ENCODE data around the gene DNAJC13. TPM values are rescaled to one million over a fixed set of nuclear protein-coding genes. Genes with fewer than 3 reads are reported as not detected.

DNAJC13 gene
- total and polyA plus RNA-seq, 8 donors: 6.5 to 197 (median 46.8) TPM

DNA sequence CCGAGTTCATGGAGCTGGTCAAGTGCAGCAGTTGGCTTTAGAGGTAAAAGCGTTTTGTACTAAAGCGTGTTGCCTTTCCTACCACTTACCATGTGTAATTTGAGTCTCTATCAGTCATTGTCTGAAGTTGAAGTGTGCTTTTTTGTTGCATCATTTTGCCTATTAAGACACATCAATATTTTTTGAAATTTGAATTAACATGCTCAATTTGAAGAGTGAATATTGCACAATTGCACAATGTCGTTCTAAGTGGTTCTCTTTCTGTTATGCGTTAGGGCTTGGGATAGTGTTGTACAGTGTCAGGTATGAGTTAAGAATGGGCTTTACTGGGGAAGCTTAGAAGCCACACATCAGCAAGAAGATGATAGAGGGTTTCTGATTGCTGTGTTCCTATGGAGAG is 95.8 kb downstream of the DNAJC13 start:
- WGBS, 5 donors: 96 to 98% (median 97%) methylated on average over 5 of the region's 5 CpGs
- peaks cover 52 to 100% (median 99%) of the 10 kb centered on the region in 4 donors for H3K36me3 ChIP-seq
- intact Hi-C loops (cut with DNase I; ENCODE audit: low total_unique reads): no loop called here

DNA sequence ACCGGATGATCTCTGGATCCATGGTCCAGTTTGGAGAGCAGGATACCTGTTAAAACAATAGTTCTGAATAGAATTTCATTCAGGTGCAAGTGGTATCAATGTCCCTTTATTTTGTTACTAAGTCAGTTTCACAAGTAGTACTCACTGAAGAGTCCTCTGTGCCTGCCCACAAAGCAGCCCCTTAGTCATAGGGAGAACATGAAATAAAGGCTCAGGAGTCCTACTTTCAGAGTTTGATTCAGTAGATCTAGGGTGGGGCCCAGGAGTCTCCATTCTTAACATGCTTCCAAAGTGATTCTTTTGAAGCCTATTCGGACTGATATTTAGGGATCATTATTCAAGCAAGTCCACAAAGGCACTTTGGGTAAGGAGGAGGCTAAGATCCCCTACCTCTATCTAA is 100.0 kb downstream of the DNAJC13 start:
- 92 to 97% (median 95%) methylated on average over 2 of the region's 2 CpGs for WGBS, 5 donors

More for the DNA sequence above, 95.8 kb downstream of the DNAJC13 start:
- no peaks in the 10 kb centered on the region for H3K9me3 ChIP-seq
- no peak for DNase-seq
- TF ChIP-seq POLR2AphosphoS5 (IDR thresholded peaks at IDR 0.05): no peak
- TF ChIP-seq, protein P1, sequence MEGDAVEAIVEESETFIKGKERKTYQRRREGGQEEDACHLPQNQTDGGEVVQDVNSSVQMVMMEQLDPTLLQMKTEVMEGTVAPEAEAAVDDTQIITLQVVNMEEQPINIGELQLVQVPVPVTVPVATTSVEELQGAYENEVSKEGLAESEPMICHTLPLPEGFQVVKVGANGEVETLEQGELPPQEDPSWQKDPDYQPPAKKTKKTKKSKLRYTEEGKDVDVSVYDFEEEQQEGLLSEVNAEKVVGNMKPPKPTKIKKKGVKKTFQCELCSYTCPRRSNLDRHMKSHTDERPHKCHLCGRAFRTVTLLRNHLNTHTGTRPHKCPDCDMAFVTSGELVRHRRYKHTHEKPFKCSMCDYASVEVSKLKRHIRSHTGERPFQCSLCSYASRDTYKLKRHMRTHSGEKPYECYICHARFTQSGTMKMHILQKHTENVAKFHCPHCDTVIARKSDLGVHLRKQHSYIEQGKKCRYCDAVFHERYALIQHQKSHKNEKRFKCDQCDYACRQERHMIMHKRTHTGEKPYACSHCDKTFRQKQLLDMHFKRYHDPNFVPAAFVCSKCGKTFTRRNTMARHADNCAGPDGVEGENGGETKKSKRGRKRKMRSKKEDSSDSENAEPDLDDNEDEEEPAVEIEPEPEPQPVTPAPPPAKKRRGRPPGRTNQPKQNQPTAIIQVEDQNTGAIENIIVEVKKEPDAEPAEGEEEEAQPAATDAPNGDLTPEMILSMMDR (IDR thresholded peaks at IDR 0.05): no peak
- TF ChIP-seq EP300 (IDR thresholded peaks at IDR 0.05): no peak
- TF ChIP-seq POLR2A (IDR thresholded peaks at IDR 0.05): no peak
- no peak overlapping the region for H3K27ac ChIP-seq
- H3K4me3 ChIP-seq: no peak overlapping the region
- no peaks in the 10 kb centered on the region for H3K27me3 ChIP-seq
- no peaks in the 10 kb centered on the region for H3K4me1 ChIP-seq

DNA sequence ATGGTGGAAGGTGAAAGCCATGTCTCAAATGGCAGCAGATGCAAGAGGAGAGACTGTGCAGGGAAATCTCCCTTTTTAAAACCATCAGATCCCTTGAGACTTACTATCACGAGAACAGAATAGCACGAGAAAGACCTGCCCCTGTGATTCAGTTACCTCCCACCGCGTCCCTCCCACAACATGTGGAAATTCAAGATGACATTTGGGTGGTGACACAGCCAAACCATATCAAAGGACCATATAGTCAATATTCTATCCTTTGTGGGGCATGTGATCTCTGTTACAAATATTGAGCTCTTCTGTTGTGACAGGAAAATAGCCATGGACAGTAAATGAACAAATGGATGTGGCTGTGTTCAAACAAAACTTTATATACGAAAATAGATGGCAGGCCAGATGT is 102.6 kb downstream of the DNAJC13 start:
- DNase-seq: no peak
- Histone ChIP-seq H3K27me3 (no peaks in the 10 kb centered on the region), H3K9me3 (no peaks in the 10 kb centered on the region), H3K4me3 (no peak overlapping the region), H3K36me3 (peaks cover 32 to 97% (median 94%) of the 10 kb centered on the region in 4 donors), H3K4me1 (no peaks in the 10 kb centered on the region), H3K27ac (no peak overlapping the region)
- intact Hi-C loops (cut with DNase I; ENCODE audit: low total_unique reads): no loop called here
- TF ChIP-seq POLR2A (IDR thresholded peaks at IDR 0.05): no peak
- TF ChIP-seq, protein P1 (IDR thresholded peaks at IDR 0.05): no peak
- TF ChIP-seq POLR2AphosphoS5 (IDR thresholded peaks at IDR 0.05): no peak
- TF ChIP-seq EP300 (IDR thresholded peaks at IDR 0.05): no peak
- 88 to 96% (median 91%) methylated on average over 5 of the region's 5 CpGs for WGBS, 5 donors

More for the DNA sequence above, 100.0 kb downstream of the DNAJC13 start:
- Histone ChIP-seq H3K27ac (no peak overlapping the region), H3K4me1 (no peaks in the 10 kb centered on the region), H3K27me3 (no peaks in the 10 kb centered on the region), H3K9me3 (no peaks in the 10 kb centered on the region), H3K4me3 (no peak overlapping the region), H3K36me3 (peaks cover 34 to 97% (median 94%) of the 10 kb centered on the region in 4 donors)
- DNase-seq: no peak
- intact Hi-C loops (cut with DNase I; ENCODE audit: low total_unique reads): no loop called here
- TF ChIP-seq EP300 (IDR thresholded peaks at IDR 0.05) (no peak), POLR2A (IDR thresholded peaks at IDR 0.05) (no peak), POLR2AphosphoS5 (IDR thresholded peaks at IDR 0.05) (no peak)
- TF ChIP-seq, protein P1 (IDR thresholded peaks at IDR 0.05): no peak

DNA sequence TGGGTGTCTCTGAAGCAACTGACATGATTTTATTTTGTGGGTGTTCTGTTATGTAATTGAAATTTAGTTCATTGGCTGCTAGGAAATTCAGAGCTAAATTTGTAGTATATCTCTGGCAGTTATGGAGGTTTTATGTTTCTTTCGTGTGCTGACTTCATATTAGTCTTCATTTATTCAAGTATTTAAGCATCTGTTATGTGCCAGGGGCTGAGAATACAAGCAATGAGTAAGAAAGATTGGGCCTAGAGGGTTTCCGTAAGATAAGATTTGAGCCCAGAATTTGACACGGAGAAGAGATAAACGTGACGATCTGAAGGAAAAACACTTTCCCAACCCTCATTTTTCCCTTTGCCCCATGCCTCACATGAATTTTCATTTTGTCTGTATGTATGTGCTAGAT is 104.6 kb downstream of the DNAJC13 start:
- Histone ChIP-seq H3K9me3 (no peaks in the 10 kb centered on the region), H3K27ac (no peak overlapping the region), H3K4me3 (no peak overlapping the region), H3K27me3 (no peaks in the 10 kb centered on the region), H3K36me3 (peaks cover 36 to 97% (median 94%) of the 10 kb centered on the region in 4 donors), H3K4me1 (no peaks in the 10 kb centered on the region)
- TF ChIP-seq POLR2AphosphoS5 (IDR thresholded peaks at IDR 0.05) (no peak), POLR2A (IDR thresholded peaks at IDR 0.05) (no peak), EP300 (IDR thresholded peaks at IDR 0.05) (no peak)
- TF ChIP-seq, protein P1 (IDR thresholded peaks at IDR 0.05): no peak
- intact Hi-C loops (cut with DNase I; ENCODE audit: low total_unique reads): no loop called here
- WGBS, 5 donors: 77 to 85% (median 84%) methylated on average over 5 of the region's 5 CpGs
- DNase-seq: no peak
